Ureter (tissue), 1 donor: ENCODE data around the gene ARHGEF28. TPM values are rescaled to one million over a fixed set of nuclear protein-coding genes. Genes with fewer than 3 reads are reported as not detected.

ENCODE experiments used
- DNase-seq: peaks from one replicate; pipeline ENCODE4 v3.0.0-alpha.2; 2020; ENCODE audit warnings: low spot score
- total RNA-seq: library from RNA; stranded (reverse); gene quantifications from one replicate; pipeline ENCODE4 v1.2.4, GENCODE V29; 2023
- donor health status: DM: yes; HTN: yes; CAD: no.

Gene ARHGEF28
- total RNA-seq, 1 donor from 2014 or later = 34.5 TPM

DNA sequence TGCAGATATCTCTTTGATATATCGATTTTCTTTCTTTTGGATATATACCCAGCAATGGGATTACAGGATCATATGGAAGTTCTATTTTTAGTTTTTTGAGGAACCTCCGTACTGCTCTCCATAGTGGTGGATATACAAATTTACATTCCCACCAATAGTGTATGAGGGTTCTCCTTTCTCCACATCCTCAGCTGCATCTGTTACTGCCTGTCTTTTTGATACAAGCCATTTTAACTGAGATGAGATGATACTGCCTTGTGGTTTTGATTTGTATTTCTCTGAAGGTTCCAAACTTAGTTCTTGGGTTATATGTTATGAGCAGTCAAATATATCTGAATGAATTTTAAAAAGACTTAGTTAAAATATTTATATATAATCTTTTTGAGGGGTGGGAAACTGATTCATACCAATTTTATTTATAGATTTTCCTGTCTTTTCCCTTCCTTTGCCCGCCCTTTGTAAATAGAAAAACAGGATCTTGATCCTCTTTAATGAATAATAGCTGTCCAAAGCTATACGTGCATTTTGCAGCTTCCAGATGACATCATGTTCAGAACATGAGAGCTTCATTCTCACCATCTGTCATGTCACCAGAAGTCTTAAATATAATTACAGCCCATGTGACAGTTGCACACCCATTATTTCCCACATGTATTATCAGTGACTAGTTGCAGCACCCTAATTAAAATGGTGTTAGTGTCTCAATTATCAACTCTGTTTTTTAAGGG lies 6.2 kb upstream of the ARHGEF28 start:
- DNase-seq = no peak

DNA sequence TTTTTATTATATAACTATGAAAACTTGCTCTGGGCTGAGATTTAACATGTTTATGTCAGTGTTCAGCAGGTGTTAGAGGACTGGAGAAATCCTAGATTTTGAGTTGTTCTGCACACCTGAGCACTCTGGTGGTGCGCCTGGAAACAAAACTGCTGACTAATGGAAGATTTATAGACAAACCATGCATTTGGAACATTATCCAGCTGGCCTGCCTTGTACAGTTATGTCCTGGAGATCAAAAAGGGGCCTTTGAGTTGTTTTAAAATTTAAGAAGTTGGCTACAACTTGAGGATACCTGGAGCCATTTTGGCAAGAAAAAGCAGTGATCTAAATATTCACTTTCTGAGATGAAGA lies 5.7 kb upstream of the ARHGEF28 start:
- no peak for DNase-seq

DNA sequence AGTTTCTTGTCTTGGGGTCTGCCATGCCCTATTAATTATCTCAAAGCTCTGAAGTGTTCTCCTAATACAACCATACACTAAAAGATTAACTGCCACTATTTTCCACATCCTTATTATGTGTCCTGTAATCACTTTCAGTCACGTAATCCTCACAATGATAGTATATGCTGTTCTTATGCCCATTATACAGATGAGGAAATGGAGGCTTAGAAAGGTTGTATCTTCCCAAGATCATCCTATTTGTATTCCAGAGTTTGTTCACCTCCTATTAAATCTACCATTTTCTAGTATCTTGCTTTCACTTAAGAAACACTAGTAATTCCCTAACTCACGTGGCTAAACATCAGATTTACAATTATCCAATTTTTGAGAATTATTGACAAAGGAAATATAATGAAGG lies 2.9 kb upstream of the ARHGEF28 start:
- no peak for DNase-seq

GRCh38 chr5:73623901-73624404 lies 2.0 kb upstream of the ARHGEF28 start:
- no peak for DNase-seq

- DNase-seq = no peak
Measured at GRCh38 chr5:73624888-73625287, 1.1 kb upstream of the ARHGEF28 start.

DNA sequence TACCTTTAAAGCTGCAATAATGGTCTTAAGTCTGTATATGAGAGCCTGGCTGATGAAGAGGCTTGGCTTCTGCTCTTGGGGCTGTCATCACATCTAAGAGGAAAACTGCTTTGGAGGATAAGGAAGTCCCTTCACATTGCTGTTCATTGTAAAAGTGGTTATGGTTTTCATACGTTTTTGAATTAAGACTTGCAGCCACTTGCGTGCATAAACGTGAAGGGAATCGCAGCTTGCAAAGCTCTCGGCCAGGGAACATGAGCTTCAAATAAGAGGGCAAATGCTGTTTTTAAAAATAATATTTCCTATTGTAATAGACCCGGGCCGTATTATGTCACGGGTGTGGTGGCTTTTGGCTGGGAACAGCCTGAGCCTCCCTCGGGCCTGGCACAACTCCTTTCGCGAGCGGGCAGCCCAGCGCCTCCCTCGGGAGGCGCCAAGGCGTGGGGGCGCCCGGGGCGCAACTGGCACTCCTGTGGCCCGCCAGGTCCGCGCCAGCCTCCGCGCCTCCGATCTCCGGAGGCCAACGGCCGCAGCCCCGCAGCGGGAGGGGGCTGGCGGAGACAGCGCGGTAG lies 538 bp upstream of the ARHGEF28 start:
- DNase-seq = no peak

DNA sequence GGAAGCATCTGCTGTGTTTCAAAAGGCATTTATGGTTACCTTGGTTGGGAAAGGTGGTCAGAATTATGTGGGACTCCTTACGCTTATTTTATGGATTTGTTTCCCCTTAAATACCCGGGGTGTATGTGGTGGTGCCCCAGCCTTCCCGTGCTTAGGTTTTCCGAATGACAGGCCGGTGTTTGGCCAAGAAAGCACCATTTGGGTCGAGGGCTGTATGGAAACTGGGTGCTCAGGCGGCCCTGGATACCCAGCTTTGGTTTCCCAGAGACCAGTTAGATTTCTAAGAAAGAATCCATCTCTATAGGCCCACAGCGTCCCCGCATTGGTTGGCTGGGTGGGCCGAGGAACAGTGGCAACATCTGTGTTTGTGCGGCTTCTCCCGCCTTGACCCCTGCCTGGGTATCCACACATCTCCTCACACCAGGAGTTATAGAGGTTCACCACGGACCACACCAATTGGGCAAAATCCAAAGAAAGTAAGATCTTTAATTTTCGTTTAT lies 868 bp downstream of the ARHGEF28 start:
- no peak for DNase-seq

DNA sequence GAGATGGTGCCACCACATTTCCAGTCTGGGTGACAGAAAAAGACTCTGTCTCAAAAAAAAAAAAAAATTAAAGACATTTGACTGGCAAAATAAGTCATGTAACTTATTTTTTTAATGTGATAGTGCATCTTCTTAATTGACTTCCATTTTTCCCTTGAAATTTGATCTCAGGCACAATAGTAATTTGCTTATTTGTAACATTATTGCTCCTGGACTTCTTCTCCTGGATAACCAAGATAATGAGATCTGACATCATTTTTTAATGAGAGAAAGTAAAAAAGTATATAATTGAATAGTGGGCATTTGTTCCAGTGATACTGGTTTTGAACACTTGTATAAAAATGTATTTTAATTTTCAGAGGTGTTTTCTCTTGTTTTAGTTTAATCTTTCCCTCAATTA lies 3.5 kb downstream of the ARHGEF28 start:
- no peak for DNase-seq

DNA sequence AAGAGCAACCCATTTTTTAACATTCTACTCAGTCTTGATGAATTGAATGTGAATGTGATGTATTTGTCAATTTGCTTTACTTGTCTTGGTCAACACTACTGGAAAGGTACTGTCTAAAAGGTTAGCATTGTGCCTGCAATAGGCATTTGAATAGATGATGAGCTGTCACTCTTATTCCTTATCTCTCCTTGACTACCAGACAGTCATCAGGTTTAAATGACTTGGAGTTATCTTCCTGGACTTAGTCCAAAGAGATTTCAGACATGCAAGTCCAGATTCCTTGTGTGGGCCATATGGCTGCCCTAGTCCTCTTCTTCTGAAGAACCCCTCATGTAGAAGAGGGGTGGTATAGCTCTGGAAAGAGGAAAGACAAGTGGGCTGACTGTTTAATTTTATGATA lies 4.8 kb downstream of the ARHGEF28 start:
- no peak for DNase-seq

DNA sequence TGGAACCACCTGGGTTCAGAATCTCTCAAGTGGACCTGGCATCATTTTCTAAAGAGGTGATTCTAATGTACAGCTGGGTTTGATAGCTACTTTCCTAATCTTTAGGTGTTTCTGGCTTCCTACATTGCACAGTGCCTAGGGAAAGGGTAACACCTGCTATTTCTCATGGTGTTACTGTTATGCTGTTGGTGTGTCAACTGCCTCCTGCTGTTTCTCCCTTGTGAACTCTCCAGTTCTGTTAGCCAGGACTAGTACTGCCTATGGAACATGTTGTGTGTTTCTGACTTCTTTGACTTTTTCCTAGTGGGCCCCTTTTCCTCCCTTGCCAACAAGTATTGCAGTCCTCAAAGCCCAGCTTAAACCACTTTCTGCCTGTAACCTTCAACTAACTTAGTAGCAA lies 5.5 kb downstream of the ARHGEF28 start:
- no peak for DNase-seq

GRCh38 chr5:73633060-73633459 lies 7.1 kb downstream of the ARHGEF28 start:
- DNase-seq = no peak

- DNase-seq = no peak
Measured at GRCh38 chr5:73636408-73636807, 10.4 kb downstream of the ARHGEF28 start.

DNA sequence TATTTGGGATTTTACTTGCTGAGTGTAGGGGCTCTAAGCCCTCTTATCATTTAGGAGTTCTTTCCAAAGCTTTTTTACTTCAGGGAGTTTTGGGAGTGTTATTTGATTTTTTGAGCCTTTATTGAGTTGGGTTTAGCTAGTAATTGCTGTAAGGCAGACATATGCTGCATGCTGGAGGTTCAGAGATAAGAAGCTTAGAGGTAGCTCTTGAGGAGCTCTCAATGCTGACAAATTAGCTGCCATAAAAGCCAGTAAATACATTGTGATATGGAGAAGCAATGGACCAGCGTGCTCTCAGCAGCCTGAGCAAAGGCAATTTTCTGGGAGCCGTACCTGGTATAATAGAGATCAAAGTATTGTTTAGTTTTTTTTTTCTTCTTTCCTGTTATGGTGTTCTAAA lies 11.6 kb downstream of the ARHGEF28 start:
- DNase-seq = no peak

- DNase-seq = no peak
Measured at GRCh38 chr5:73638344-73639095, 12.5 kb downstream of the ARHGEF28 start.

DNA sequence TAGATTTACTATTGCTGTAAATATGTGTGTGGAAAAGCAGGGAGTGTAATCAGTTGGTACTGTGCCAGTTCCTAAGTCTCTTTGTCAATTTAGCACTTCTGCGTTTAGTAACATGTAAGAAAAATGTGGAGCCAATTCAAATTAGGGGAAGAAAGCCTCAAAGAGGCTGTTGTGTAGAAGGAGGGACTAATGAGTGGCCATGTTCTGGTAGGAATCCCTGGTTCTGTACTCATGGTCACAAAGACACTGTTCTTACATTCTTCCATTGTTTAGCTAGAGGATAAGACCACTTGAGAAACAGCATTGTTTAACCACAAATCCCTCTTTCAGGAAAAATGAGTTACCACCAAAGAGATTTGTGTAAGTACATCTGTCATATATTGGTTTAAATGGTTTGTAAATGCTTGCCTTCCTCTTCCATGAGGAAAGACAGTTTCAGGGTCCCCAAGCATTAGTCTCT lies 14.9 kb downstream of the ARHGEF28 start:
- DNase-seq = no peak

- DNase-seq = no peak
Measured at GRCh38 chr5:73641811-73642210, 15.8 kb downstream of the ARHGEF28 start.

- no peak for DNase-seq
Measured at GRCh38 chr5:73642344-73642743, 16.3 kb downstream of the ARHGEF28 start.

DNA sequence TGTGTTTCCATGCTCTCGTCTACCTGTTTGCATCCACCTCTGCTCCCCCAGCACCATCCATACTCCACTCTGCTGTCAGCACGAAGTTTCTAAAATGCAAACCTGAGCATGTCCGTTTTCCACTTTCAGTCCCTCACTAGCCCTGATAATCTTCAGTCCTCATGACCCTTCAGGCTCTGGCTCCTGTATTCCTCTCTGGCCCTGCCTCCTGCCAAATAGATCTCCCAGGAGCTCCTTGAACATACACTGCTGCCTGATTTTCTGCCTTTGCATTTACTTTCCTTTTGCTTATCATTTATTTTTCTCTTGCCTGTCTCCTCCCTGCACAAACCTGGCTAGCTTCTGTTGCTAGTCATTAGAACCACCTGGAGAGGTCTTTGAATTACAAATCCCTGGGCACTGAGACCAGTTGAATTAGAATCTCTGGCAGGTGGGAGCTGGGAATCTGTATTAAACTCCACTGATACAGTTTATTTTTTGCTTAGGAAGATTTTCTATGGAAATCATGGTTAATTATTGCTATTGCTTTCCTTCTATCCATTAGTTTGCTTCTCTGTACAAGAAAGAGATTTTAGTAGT lies 18.5 kb downstream of the ARHGEF28 start:
- no peak for DNase-seq

DNA sequence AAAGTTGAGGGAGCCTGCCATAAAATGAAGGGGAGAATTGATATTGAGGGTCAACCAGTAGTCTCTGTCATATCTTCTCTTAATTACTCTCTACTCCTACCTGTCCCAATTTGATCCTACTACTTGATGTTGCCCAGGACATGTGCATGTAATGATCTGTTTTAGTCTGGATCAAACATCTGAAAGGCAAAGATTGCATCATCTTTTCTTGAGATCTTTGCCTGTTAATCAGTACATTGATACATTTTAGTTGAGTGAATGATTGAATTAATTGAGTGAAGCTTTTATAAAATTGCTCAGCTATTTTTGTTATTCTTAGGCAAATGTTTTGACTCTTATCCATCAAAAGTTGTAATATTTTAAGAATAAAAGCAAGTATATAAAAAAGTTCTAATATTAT lies 21.7 kb downstream of the ARHGEF28 start:
- no peak for DNase-seq

DNA sequence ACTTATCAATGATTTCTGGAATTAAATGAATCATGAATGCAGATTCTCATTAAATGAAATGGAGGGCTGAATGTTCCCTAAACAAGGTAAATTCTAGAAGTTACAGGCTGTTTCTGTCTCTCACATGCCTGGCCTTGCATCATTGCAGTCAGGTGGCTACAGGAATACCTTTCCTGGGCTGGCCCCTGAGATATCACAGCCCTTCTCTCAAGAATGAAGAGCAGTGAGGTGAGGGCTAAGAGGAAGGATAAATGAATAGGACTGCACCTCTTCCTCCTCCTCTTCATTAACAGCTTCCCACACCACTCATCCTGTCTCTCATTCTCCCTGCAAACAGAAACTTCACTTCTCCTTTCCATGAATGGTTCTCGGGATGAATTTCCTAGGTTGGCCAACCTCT lies 22.5 kb downstream of the ARHGEF28 start:
- no peak for DNase-seq

DNA sequence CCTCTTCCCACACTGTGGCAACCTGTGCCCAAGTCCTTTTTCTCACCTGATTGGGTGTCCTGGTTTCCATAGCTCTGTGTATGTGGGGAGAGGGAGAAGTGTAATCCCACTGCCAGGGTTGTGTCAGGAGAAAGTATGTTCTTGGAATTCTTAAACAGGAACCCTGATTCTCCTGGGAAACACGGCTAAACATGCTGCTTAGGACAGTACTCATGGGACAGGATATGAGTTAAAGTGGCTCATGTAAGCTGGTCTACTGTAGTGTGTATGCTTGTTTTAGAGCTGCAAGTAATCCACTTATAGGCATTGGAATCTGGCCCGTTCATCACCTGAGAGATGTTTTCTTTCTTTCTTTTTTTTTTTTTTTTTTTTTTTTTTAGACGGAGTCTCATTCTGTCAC lies 23.9 kb downstream of the ARHGEF28 start:
- DNase-seq = no peak

GRCh38 chr5:73652391-73652790 lies 26.4 kb downstream of the ARHGEF28 start:
- DNase-seq = no peak
